GM21786 (cell line): ENCODE results near the gene PIBF1.
"Not testable (repeated sequence)": the region's sequence is repeated elsewhere in the genome, so short reads cannot be mapped to it uniquely, and the experiment has no call there.

Source experiments
- ATAC-seq: cut with Tn5 transposase; IDR thresholded peaks from one replicate; pipeline ENCODE4 v1.9.1; 2021; ENCODE audit not compliant: unreplicated experiment

Gene PIBF1

GRCh38 chr13:72820898-72821279, 39.0 kb downstream of the PIBF1 start:
- ATAC-seq, result no peak

GRCh38 chr13:72823081-72823480, 41.1 kb downstream of the PIBF1 start:
- no peak for ATAC-seq

- ATAC-seq, result no peak
Observed at GRCh38 chr13:72823724-72824123, 41.8 kb downstream of the PIBF1 start.

- no peak for ATAC-seq
Observed at GRCh38 chr13:72834601-72835000, 52.7 kb downstream of the PIBF1 start.

GRCh38 chr13:72839831-72840426, 58.0 kb downstream of the PIBF1 start:
- ATAC-seq, result peak; percentile 95

- no peak for ATAC-seq
Observed at GRCh38 chr13:72842991-72843390, 61.1 kb downstream of the PIBF1 start.

GRCh38 chr13:72845148-72845547, 63.2 kb downstream of the PIBF1 start:
- ATAC-seq, result not testable (repeated sequence)

GRCh38 chr13:72849571-72849970, 67.6 kb downstream of the PIBF1 start:
- no peak for ATAC-seq

GRCh38 chr13:72850959-72851677, 69.2 kb downstream of the PIBF1 start:
- no peak for ATAC-seq

- ATAC-seq, result no peak
Observed at GRCh38 chr13:72851678-72852014, 69.7 kb downstream of the PIBF1 start.

- no peak for ATAC-seq
Observed at GRCh38 chr13:72852207-72852606, 70.3 kb downstream of the PIBF1 start.

GRCh38 chr13:72853000-72853399, 71.1 kb downstream of the PIBF1 start:
- no peak for ATAC-seq

GRCh38 chr13:72864142-72865011, 82.4 kb downstream of the PIBF1 start:
- ATAC-seq, result peak; percentile 89

- ATAC-seq, result no peak
Observed at GRCh38 chr13:72868229-72868628, 86.3 kb downstream of the PIBF1 start.

- no peak for ATAC-seq
Observed at GRCh38 chr13:72875233-72875632, 93.3 kb downstream of the PIBF1 start.

- ATAC-seq, result no peak
Observed at GRCh38 chr13:72884101-72884500, 102.2 kb downstream of the PIBF1 start.

- ATAC-seq, result no peak
Observed at GRCh38 chr13:72886272-72887067, 104.5 kb downstream of the PIBF1 start.

GRCh38 chr13:72889495-72889894, 107.6 kb downstream of the PIBF1 start:
- ATAC-seq, result no peak

GRCh38 chr13:72890546-72890945, 108.6 kb downstream of the PIBF1 start:
- no peak for ATAC-seq

- no peak for ATAC-seq
Observed at GRCh38 chr13:72891423-72891822, 109.5 kb downstream of the PIBF1 start.

GRCh38 chr13:72896869-72897268, 114.9 kb downstream of the PIBF1 start:
- no peak for ATAC-seq
